ENCODE results near the gene EIF3C.
"Not testable (repeated sequence)": the region's sequence is repeated elsewhere in the genome, so short reads cannot be mapped to it uniquely, and the experiment has no call there.

- TF ChIP-seq CTCF (conservative IDR thresholded peaks at IDR 0.05; ENCODE audit: low read depth, low read length); EZH2 (IDR thresholded peaks at IDR 0.05; ENCODE audit: low read length, unreplicated experiment); EZH2phosphoT487 (IDR thresholded peaks at IDR 0.05; ENCODE audit: borderline replicate concordance, low read length): not testable (repeated sequence)
These were observed 20.0 kb downstream of the EIF3C start for GRCh38 chr16:28731253-28731652.

All from PC-3 (cell line).